HUES48 (cell line): ENCODE data around the gene TOP3B.

Experiments used
- H3K27ac ChIP-seq: one replicate; pipeline ENCODE4 v1.7.0; 2013; ENCODE audit warnings: low read depth, low read length, inconsistent platforms
- H3K27me3 ChIP-seq: 2 replicates; pipeline ENCODE4 v1.6.1; 2013; ENCODE audit warnings: mild to moderate bottlenecking, low read length; ENCODE audit not compliant: control insufficient read depth, insufficient read depth
- H3K36me3 ChIP-seq: 2 replicates; pipeline ENCODE4 v1.6.1; 2013; ENCODE audit warnings: low read length; ENCODE audit not compliant: control insufficient read depth, insufficient read depth
- H3K4me1 ChIP-seq: 2 replicates; pipeline ENCODE4 v1.6.1; 2013; ENCODE audit warnings: mild to moderate bottlenecking, low read length; ENCODE audit not compliant: control insufficient read depth, insufficient read depth
- H3K4me3 ChIP-seq: 2 replicates; pipeline ENCODE4 v1.5.1; 2013; ENCODE audit warnings: mild to moderate bottlenecking, low read depth, low read length
- H3K9ac ChIP-seq: 2 replicates; pipeline ENCODE4 v1.6.1; 2013; ENCODE audit warnings: mild to moderate bottlenecking, low read depth, low read length, moderate library complexity
- H3K9me3 ChIP-seq: 2 replicates; pipeline ENCODE4 v1.6.1; 2013; ENCODE audit warnings: low read length; ENCODE audit not compliant: control insufficient read depth, insufficient read depth

Gene TOP3B

DNA sequence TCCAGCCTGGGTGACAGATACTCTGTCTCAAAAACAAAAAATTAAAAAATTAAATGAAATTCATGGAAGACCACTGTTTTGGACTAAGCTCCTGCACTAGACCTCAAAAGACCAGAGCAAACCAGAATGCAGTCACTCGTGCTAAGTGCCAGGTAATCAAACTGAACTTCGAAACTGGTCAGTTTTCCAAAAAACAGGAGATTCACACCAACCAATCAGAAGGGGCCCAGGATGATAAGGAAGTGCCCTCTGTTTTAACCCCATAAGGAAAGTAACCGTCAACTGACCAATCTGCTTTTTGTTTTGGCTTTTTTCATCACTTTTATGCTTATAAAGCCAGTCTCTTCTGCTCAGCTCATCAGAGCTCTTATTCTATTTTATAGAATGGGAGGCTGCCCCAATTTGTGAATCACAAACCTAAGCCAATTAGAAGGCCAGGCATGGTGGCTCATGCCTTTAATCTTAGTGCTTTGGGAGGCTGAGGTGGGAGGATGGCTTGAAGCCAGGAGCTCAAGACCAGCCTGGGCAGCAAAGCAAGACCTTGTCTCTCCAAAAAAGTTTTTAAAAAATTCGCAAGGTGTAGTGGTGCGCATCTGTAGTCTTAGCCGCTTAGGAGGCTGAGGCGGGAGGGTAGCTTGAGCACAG is 10.1 kb upstream of the TOP3B start:
- no peak overlapping the region for H3K27ac ChIP-seq
- no peaks in the 10 kb centered on the region for H3K4me1 ChIP-seq
- H3K4me3 ChIP-seq = no peak overlapping the region
- peaks cover 97% of the 10 kb centered on the region for H3K27me3 ChIP-seq
- no peak overlapping the region for H3K9ac ChIP-seq
- H3K9me3 ChIP-seq = no peaks in the 10 kb centered on the region
- H3K36me3 ChIP-seq = no peaks in the 10 kb centered on the region

DNA sequence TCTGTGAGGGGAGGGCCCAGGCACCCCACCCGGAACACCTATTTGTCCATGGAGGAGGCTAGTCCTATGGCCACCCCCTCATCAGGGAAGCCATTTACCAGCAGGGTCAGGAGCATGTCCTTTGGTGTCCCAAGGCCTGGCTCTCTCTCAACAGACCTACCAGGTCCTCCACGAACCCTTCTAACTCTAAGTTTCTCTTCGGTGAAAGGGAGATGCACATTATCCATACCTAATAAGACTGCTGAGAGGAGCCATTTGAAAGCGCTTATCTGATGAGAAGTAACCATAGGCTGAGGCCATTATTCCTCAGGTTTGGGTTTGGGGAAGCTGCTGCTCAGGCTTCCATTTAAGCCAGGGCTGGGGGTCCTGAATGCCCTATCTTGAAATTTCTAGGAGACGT is 9.2 kb upstream of the TOP3B start:
- Histone ChIP-seq H3K27ac (no peak overlapping the region), H3K9me3 (no peaks in the 10 kb centered on the region), H3K4me3 (no peak overlapping the region), H3K27me3 (peaks cover 97% of the 10 kb centered on the region), H3K4me1 (no peaks in the 10 kb centered on the region), H3K36me3 (no peaks in the 10 kb centered on the region), H3K9ac (no peak overlapping the region)

DNA sequence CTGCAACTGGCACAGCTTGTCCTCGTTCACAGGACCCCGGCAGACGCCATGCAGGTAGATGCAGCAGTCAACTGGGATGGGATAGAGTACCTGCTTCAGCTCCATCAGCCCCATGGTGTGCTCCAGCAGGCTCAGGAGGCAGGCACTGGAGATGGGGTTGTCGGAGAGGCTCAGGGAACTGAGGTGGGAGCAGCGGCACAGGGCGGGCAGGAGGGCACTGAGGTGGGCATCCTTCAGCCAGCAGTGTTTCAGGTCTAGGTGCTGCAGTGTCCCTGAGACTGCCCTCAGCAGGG is 8.7 kb upstream of the TOP3B start:
- H3K9ac ChIP-seq = no peak overlapping the region
- peaks cover 92% of the 10 kb centered on the region for H3K27me3 ChIP-seq
- H3K27ac ChIP-seq = no peak overlapping the region
- H3K36me3 ChIP-seq = no peaks in the 10 kb centered on the region
- no peak overlapping the region for H3K4me3 ChIP-seq
- H3K9me3 ChIP-seq = no peaks in the 10 kb centered on the region
- no peaks in the 10 kb centered on the region for H3K4me1 ChIP-seq

- H3K27me3 ChIP-seq = peaks cover 86% of the 10 kb centered on the region
- no peaks in the 10 kb centered on the region for H3K36me3 ChIP-seq
- H3K4me1 ChIP-seq = no peaks in the 10 kb centered on the region
These were observed 8.1 kb upstream of the TOP3B start for GRCh38 chr22:21990445-21991303.

DNA sequence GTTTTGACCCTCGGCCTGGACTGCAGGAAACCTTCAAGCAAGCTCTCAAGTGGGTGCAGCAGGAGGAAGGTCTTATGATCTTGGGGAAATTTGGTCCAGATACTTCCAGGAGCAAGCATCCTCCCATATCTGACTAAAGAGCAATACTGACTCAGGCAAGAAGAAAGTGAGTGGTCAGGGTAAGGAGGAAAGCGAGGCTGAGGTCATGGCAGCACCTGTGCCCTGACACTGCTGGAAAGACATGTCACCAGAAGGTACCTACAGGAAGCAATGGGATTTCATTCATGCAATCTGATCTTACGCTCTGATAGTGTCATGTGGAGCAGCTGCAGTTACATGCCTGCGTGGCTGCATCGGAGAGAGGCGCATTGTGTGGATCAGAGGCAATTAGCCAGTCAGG is 6.5 kb upstream of the TOP3B start:
- H3K4me1 ChIP-seq = no peaks in the 10 kb centered on the region
- no peak overlapping the region for H3K27ac ChIP-seq
- no peak overlapping the region for H3K4me3 ChIP-seq
- H3K9ac ChIP-seq = no peak overlapping the region
- no peaks in the 10 kb centered on the region for H3K9me3 ChIP-seq
- H3K36me3 ChIP-seq = no peaks in the 10 kb centered on the region
- peaks cover 77% of the 10 kb centered on the region for H3K27me3 ChIP-seq

More at GRCh38 chr22:21990445-21991303, 8.1 kb upstream of the TOP3B start:
- H3K9me3 ChIP-seq = no peaks in the 10 kb centered on the region
- no peak overlapping the region for H3K9ac ChIP-seq
- H3K4me3 ChIP-seq = no peak overlapping the region
- no peak overlapping the region for H3K27ac ChIP-seq

DNA sequence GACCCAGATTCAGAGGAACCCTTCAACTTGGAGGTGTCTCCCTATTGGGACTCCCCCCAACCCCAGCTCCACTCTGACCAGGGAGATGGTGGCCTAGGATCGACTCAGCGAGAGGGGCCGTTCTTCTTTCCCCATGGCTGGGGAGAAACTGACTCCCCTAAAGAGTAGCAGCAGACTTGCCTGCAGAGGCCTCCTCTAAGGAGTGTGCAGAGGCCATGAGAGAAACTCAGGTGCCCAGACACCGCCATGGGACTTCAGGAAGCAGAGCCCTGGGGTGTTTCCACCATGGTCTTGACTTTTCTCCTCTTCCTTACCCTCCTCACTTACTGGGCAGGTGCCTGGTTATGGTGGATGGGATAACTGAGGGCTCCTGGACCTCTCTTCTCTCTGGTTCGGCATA is 2.6 kb upstream of the TOP3B start:
- Histone ChIP-seq H3K4me3 (no peak overlapping the region), H3K27ac (no peak overlapping the region), H3K27me3 (peaks cover 40% of the 10 kb centered on the region), H3K9ac (no peak overlapping the region), H3K4me1 (no peaks in the 10 kb centered on the region), H3K9me3 (no peaks in the 10 kb centered on the region), H3K36me3 (no peaks in the 10 kb centered on the region)

DNA sequence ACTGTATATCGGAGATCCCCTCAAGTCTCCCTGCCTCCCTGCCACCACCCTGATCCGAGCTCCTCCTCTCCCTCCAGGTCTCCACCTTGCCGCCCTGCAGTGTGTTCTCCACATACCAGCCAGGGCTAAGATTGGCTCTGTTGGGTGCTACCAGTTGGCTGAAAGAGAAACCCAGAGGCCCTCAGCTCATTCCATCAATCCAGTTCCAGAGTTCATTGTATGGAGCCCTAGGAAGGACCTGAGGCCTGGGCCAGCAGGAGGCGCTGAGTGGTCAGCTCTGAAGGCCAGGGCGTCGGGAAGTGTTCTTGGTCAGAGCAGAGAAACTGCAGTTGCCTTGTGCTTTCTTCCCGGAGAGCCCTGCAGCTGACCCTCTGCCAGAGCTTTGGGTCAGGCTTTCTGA is 2.2 kb upstream of the TOP3B start:
- Histone ChIP-seq H3K4me1 (no peaks in the 10 kb centered on the region), H3K9ac (no peak overlapping the region), H3K27ac (no peak overlapping the region), H3K9me3 (no peaks in the 10 kb centered on the region), H3K4me3 (no peak overlapping the region), H3K36me3 (no peaks in the 10 kb centered on the region), H3K27me3 (peaks cover 36% of the 10 kb centered on the region)

GRCh38 chr22:21981874-21982273 is 713 bp downstream of the TOP3B start:
- Histone ChIP-seq H3K27ac (peak overlapping the region; percentile 67), H3K4me3 (peak overlapping the region; percentile 92)

GRCh38 chr22:21980547-21980946 is 2.0 kb downstream of the TOP3B start:
- H3K9me3 ChIP-seq = no peaks in the 10 kb centered on the region
- no peak overlapping the region for H3K9ac ChIP-seq
- H3K4me3 ChIP-seq = no peak overlapping the region
- no peaks in the 10 kb centered on the region for H3K4me1 ChIP-seq
- H3K27me3 ChIP-seq = peaks cover 6% of the 10 kb centered on the region
- no peak overlapping the region for H3K27ac ChIP-seq
- peaks cover 4% of the 10 kb centered on the region for H3K36me3 ChIP-seq

More at GRCh38 chr22:21981874-21982273, 713 bp downstream of the TOP3B start:
- Histone ChIP-seq H3K36me3 (no peaks in the 10 kb centered on the region), H3K9ac (peak overlapping the region; percentile 91), H3K27me3 (peaks cover 7% of the 10 kb centered on the region), H3K4me1 (no peaks in the 10 kb centered on the region), H3K9me3 (no peaks in the 10 kb centered on the region)

- no peaks in the 10 kb centered on the region for H3K4me1 ChIP-seq
- no peaks in the 10 kb centered on the region for H3K27me3 ChIP-seq
- H3K4me3 ChIP-seq = no peak overlapping the region
- H3K27ac ChIP-seq = no peak overlapping the region
- H3K36me3 ChIP-seq = peaks cover 22% of the 10 kb centered on the region
- H3K9ac ChIP-seq = no peak overlapping the region
- H3K9me3 ChIP-seq = no peaks in the 10 kb centered on the region
These were observed 3.8 kb downstream of the TOP3B start for GRCh38 chr22:21978564-21979386.

GRCh38 chr22:21977814-21978213 is 4.8 kb downstream of the TOP3B start:
- no peaks in the 10 kb centered on the region for H3K27me3 ChIP-seq
- H3K4me1 ChIP-seq = no peaks in the 10 kb centered on the region
- no peak overlapping the region for H3K9ac ChIP-seq
- no peaks in the 10 kb centered on the region for H3K9me3 ChIP-seq
- no peak overlapping the region for H3K27ac ChIP-seq
- H3K4me3 ChIP-seq = no peak overlapping the region
- peaks cover 31% of the 10 kb centered on the region for H3K36me3 ChIP-seq
